ENCODE measurements around the gene BCKDHA. TPM values are rescaled to one million over a fixed set of nuclear protein-coding genes. Genes with fewer than 3 reads are reported as not detected.

Gene BCKDHA
- 34.7 and 41.2 TPM in 2 replicates for total RNA-seq

DNA sequence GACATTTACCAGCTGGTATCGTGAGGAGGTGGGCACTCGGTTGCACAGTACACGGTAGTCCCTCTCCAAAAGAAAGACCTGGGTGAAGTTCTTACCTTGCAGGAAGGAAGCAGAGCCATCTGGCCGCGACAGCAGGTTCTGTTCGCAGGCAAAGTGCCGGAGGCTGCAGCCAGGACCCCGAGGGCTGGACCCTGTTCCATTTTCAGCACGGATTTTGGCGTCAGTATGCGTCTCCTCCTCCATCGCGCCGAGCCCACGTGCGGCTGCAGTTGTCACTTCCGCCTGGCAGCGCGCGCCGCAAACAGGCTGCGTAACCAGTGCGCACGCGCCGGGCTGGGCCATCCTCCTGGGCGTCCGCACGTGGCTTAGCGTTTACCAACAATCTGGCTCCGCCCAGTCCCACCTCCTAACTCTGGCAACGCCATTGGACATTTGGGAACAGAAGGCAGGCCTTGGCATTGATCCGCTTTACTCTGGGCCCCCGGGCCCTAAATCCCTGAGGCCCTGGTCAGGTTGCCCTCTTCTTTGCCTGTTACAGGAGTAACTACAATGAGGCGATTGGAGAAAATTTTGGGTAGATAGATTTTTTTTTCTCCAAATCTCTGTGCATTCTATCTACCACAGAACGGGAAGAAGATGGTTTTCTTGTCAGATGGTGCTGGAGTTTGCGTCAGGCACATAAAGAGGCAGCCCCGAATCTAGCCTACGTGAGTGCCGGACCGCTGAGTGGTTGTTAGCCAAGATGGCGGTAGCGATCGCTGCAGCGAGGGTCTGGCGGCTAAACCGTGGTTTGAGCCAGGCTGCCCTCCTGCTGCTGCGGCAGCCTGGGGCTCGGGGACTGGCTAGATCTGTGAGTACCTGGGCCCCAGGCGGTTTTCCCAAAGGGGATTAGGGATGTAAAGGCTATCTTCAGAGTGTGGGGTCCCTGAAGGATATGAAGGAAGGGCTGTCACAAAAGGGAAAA, at the start of gene BCKDHA, which contains the start of gene EXOSC5:
Gene BCKDHA (plus strand): TSS at position 733 of the 964 bp plus-strand sequence. CDS start 10 bp downstream, at position 743.
Gene EXOSC5 (minus strand): TSS at position 274 of the 964 bp plus-strand sequence. CDS start 31 bp downstream, at position 243.

DNA sequence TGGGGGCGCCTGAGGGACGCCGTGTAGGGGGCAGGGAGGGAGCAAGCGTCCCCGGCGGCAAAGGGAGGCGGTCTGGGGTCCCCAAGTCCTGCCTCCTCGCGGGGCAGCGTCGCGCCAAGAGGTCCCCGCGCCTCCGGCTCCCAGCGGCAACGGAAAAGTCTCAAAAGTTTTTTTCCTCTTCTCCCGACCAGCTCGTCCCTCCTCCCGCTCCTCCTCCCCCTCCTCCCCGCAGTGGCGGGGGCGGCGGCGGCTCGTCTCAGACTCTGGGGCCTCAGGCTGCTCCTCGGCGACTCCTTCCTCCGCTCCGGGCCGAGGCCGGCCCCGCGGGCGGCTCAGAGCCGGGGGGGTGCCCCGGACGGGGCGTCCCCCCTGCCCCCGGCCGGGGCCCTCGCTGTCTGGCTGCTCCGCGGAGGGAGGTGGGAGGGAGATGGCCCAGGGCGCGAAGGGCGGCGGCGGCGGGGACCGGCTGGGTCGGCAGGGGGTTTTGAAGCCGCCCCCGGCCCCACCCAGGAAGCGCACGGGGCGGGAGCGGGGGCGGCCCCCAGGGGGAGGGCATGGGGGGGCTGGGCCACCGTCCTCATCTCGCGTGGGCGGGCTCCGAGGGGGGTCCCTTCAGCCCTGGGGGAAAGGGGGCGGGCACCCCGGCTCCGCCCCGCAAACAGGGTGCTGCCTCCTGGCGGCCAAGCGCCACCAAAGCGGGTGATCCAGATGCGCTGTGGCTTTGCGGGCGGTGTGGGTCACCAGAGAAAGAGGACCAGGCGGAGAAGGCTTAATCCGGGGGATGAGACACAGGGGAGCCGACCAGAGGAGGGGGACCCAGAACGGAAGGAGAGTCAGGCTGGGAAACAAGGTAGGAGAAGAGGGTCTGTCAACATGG, 43.9 kb upstream of the BCKDHA start, which contains the start of gene TGFB1:
Gene TGFB1 (minus strand): TSS at position 457 of the 877 bp plus-strand sequence. CDS start 878 bp downstream, outside the sequence.

DNA sequence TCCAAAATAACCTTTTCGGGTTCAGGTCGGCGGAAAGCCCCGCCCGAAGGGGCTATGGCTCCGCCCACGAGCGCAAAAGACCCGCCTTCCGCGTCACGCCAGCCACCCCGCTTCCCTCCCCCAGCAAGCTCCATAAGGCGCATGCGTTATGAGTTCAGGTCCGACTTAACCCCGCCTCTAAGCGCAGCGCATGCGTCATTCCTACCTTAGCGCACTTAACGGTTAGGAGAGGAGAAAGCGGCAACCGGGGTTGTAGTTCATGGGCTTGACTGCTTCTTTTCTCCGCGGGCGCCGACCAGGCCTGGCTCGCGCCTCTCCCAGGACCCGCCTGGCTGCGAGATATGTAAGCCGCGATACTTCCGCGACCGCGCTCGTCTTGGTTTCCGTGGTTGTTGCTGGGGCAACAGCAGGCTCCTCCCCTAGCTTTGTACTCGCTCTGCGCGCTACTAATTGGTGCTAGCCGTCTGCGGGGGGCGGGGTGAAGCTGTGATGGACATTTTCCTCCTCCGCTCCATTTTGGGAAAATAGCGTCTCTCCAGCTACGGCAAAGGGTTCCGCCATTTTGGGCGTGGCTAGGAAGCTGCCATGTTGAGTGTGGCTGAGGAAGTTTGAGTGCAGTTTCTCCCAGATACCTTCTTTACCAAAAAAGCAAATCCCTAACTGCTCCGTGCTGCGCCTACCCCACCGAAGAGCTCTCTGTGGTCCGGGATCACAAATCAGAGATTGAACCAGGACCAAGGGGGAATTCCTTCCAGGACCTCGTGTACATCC, 33.7 kb upstream of the BCKDHA start, which contains the start of gene B9D2:
Gene B9D2 (minus strand): TSS at position 397 of the 771 bp plus-strand sequence. CDS start 630 bp downstream, outside the sequence.

DNA sequence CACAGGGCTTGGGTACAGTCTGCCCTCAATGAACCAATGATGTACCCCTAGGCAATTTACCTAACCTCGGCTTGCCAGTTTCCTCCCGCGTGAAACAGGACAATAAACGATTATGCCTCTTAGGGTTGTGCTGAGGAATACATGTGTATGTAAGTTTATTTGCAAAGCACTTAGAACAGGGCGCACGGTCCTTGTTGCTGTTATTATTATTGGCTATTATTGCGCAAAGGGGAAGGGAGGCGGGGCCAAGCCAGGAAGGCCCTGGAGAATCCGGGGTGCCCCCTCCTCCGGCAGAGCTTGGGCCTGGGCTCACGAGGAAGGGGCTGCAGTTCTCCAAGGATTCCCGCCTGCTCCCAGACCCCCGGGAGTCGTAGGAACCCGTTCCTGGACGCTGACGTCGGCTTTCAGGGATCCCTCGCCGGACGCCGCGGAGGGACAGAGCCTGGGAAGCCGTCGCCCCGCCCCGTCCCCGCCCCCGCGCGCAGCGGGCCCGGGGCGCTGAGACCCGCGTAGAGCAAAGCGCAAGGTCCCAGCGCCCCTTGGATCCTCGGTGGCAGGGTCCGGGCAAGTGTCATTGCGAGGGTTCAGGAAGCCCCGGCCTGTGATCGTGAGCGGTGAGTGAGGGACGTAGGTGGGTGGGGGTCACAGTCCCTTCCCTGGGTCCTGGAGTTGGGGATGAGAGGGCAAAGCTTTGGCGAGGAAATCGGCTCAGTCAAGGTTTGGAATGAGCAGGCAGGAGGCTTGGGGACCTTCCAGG, 21.2 kb upstream of the BCKDHA start, which contains the start of gene TMEM91:
Gene TMEM91 (plus strand): TSS at position 293 of the 757 bp plus-strand sequence. CDS start 1,777 bp downstream, outside the sequence.

DNA sequence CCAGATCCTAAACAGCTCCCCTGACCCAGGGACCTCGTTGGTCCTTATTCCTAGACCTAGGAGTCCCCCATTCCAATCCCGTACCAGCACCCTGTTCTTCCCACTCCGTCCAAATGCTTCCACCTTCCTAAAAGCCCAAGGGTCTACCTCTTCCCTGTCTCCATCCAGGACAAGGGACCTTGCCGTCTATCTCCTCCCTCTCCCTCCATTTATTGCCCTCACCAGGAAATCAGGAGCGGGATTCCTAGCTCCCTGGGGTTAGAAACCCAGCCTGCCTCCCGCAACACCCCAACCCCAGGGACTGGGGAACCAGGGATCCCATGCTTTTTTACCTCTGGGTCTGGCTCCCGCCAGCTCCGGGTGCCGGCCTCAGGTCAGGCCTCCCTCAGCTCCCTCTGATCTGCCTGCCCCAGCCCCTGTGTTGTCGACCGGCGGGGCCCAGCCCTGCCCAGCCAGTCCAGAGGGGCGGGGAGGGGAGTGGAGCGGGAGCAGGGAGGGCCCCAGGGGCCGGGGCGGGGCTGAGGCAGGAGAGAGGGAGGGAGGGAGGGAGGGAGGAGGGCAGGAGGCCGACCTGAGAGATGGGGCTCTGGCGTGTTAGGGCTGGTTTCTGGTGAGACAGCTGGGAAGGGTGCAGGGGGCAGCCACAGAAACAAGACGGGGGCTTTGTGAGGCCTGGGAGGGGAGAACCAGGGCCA, 29.5 kb downstream of the BCKDHA start, which contains the start of gene B3GNT8:
Gene B3GNT8 (minus strand): TSS at position 423 of the 695 bp plus-strand sequence. CDS start 596 bp downstream, outside the sequence.

DNA sequence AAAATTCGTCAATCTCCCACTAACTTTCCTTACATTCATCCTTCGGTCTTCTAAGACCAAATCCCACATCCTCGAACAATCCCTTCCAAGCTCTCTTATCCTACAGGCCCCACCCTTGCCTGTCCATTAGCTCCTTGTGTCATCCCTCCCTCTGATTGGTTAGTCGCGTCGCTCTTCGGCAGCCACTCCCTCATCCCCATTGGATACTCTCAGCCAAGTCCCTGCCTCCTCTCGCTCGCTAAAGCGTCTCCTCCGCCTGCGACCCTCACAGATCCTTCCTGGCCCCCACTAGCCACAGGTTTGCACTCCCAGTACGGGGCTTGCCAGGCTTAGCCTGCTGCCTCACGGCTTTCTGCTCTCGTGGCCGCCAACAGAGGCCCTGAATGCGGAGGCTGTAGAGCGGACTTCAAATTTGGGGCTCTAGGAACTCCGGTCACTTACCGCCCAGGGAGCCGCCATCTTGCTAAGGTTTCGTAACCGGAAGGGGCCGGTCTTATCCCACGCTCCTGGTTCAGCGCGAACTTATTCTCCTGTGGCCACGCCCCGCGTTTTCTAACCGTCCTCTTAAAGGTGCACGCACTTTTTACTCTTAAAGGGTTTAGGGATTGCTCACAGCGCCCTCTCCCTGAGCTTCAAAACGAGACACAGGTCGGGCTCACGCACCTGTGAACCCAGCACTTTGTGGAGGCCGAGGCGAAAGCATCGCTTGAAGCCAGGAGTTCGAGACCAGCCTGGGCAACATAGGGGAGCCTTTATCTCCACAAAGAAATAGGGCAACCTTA, 42.0 kb downstream of the BCKDHA start, which contains the start of gene DMAC2:
Gene DMAC2 (minus strand): TSS at position 472 of the 782 bp plus-strand sequence. CDS start 13 bp downstream, at position 459.

DNA sequence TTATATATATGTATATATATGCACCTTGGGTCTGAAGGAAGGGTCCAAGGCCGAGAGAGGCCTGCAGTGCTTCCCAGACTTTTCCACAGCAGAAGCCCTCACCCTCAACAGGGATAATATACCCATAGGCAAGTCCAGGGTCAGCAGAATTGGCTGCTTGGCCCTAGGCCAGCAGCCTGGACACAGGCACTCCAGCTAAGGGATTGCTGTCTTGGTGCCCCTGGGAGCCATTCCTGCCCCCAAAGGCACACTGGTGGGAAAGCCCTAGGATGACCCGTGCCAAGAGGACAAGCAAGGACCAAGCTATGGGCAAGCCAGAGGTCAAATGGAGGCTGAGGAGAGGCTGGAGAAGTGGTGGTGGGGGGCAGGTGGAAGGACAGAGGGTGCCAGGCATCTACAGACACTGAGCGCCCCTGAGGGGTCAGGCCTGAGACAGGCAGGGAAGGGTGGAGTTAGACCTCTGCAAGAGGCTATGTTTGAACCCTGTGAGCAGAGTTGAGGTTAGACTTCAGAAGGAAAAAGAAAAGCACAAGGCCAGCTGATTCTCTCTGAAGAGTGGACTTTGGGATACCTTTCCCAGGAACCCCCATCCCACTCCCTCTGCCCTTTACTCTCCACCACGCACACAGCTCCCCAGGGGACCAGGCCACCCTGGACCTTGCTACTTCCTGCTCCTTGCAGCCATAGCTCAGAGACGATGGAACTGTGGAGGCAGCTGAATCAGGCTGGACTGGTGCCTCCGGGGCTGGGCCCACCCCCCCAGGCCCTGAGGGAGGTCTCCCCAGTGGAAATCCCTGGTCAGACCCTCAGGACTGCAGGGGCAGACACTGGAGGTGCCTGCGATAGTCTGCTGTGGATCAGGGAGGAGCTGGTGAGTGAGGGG, 45.1 kb downstream of the BCKDHA start, which contains the start of gene ERICH4:
Gene ERICH4 (plus strand): TSS at position 684 of the 883 bp plus-strand sequence. CDS start 14 bp downstream, at position 698.

Small RNA genes lying within 50 kb of the gene (small RNA-seq; reads per million reads assigned to genes)
- gene RF00017, result not detected

Other genes with a start within 250 kb of the BCKDHA start
- 0.39 and 1.7 TPM in 2 replicates for gene CYP2S1, start 204.6 kb upstream of the BCKDHA start, total RNA-seq
- gene AXL, start 178.6 kb upstream of the BCKDHA start, total RNA-seq, result 66.0 and 380 TPM in 2 replicates
- gene HNRNPUL1, start 133.4 kb upstream of the BCKDHA start, total RNA-seq, result 133 and 139 TPM in 2 replicates
- 12.2 and 14.2 TPM in 2 replicates for gene CCDC97, start 87.6 kb upstream of the BCKDHA start, total RNA-seq
- 10.8 and 29.8 TPM in 2 replicates for gene TGFB1, start 43.9 kb upstream of the BCKDHA start, total RNA-seq
- 3.9 and 7.9 TPM in 2 replicates for gene B9D2, start 33.7 kb upstream of the BCKDHA start, total RNA-seq
- gene TMEM91, start 21.3 kb upstream of the BCKDHA start, total RNA-seq, result 3.4 and 12.2 TPM in 2 replicates
- 11.4 and 16.2 TPM in 2 replicates for gene EXOSC5, start 459 bp upstream of the BCKDHA start, total RNA-seq
- gene B3GNT8, start 29.6 kb downstream of the BCKDHA start, total RNA-seq, result 4.4 and 6.3 TPM in 2 replicates
- gene DMAC2, start 42.1 kb downstream of the BCKDHA start, total RNA-seq, result 42.4 and 46.4 TPM in 2 replicates
- not detected in 2 replicates for gene ERICH4, start 45.3 kb downstream of the BCKDHA start, total RNA-seq
- not detected in 2 replicates for gene CEACAM21, start 178.3 kb downstream of the BCKDHA start, total RNA-seq
- not detected in 2 replicates for gene CEACAM4, start 229.3 kb downstream of the BCKDHA start, total RNA-seq